Activated CD4-positive, alpha-beta T cell treated with anti-CD3 and anti-CD28 coated beads, Interleukin-2, amount 10 ng/mL, durations not matched to agents 24 days and 14 days (primary cell): ENCODE measurements around the gene RIPOR3. TPM values are rescaled to one million over a fixed set of nuclear protein-coding genes. Genes with fewer than 3 reads are reported as not detected.

Experiments
- DNase-seq: peaks from one replicate; pipeline ENCODE4 v3.0.0; 2022
- H3K27ac Mint-ChIP-seq: one replicate; pipeline ENCODE4 v1.8.0; 2022; ENCODE audit warnings: mild to moderate bottlenecking, mixed read lengths
- H3K27me3 Mint-ChIP-seq: one replicate; pipeline ENCODE4 v1.8.0; 2022; ENCODE audit warnings: mixed read lengths
- H3K36me3 Mint-ChIP-seq: one replicate; pipeline ENCODE4 v1.8.0; 2022; ENCODE audit warnings: low read depth, mild to moderate bottlenecking, mixed read lengths
- H3K4me1 Mint-ChIP-seq: one replicate; pipeline ENCODE4 v1.8.0; 2021; ENCODE audit warnings: mixed read lengths
- H3K4me3 Mint-ChIP-seq: one replicate; pipeline ENCODE4 v1.8.0; 2022; ENCODE audit warnings: mild to moderate bottlenecking, moderate library complexity, mixed read lengths
- H3K9me3 Mint-ChIP-seq: one replicate; pipeline ENCODE4 v1.8.0; 2021; ENCODE audit warnings: mixed read lengths
- intact Hi-C: fragments of 100-400 bp; cut with micrococcal nuclease; formaldehyde crosslinking; loops from one replicate; pipeline ENCODE4 v1.15.1; 2023
- total RNA-seq: library from RNA; stranded (reverse); gene quantifications from 2 replicates; pipeline ENCODE4 v1.2.3, GENCODE V29; 2022

Gene RIPOR3
- total RNA-seq, 1 donor from 2014 or later = not detected

- intact Hi-C loops = no loop called here
- Mint-ChIP-seq H3K27ac (no peak overlapping the region), H3K4me1 (no peaks in the 10 kb centered on the region), H3K27me3 (no peaks in the 10 kb centered on the region), H3K4me3 (no peak overlapping the region), H3K36me3 (peaks cover 60% of the 10 kb centered on the region), H3K9me3 (no peaks in the 10 kb centered on the region)
- DNase-seq = no peak
Observed at GRCh38 chr20:50583442-50584150, 107.7 kb downstream of the RIPOR3 start.

GRCh38 chr20:50582591-50583234, 108.6 kb downstream of the RIPOR3 start:
- no peaks in the 10 kb centered on the region for H3K27me3 Mint-ChIP-seq
- DNase-seq = no peak
- intact Hi-C loops = no loop called here
- H3K27ac Mint-ChIP-seq = no peak overlapping the region
- no peaks in the 10 kb centered on the region for H3K4me1 Mint-ChIP-seq
- H3K9me3 Mint-ChIP-seq = no peaks in the 10 kb centered on the region
- no peak overlapping the region for H3K4me3 Mint-ChIP-seq
- peaks cover 63% of the 10 kb centered on the region for H3K36me3 Mint-ChIP-seq

GRCh38 chr20:50582092-50582491, 109.2 kb downstream of the RIPOR3 start:
- Mint-ChIP-seq H3K27ac (no peak overlapping the region), H3K4me3 (no peak overlapping the region), H3K36me3 (peaks cover 63% of the 10 kb centered on the region), H3K4me1 (no peaks in the 10 kb centered on the region), H3K27me3 (no peaks in the 10 kb centered on the region), H3K9me3 (no peaks in the 10 kb centered on the region)
- intact Hi-C loops = no loop called here
- DNase-seq = no peak

GRCh38 chr20:50580842-50581544, 110.3 kb downstream of the RIPOR3 start:
- H3K36me3 Mint-ChIP-seq = peaks cover 59% of the 10 kb centered on the region
- intact Hi-C loops = no loop called here
- no peak for DNase-seq
- no peaks in the 10 kb centered on the region for H3K9me3 Mint-ChIP-seq
- peaks cover under 1% of the 10 kb centered on the region for H3K4me1 Mint-ChIP-seq
- no peak overlapping the region for H3K4me3 Mint-ChIP-seq
- H3K27ac Mint-ChIP-seq = no peak overlapping the region
- H3K27me3 Mint-ChIP-seq = no peaks in the 10 kb centered on the region

GRCh38 chr20:50580016-50580747, 111.2 kb downstream of the RIPOR3 start:
- H3K9me3 Mint-ChIP-seq = no peaks in the 10 kb centered on the region
- no peak overlapping the region for H3K27ac Mint-ChIP-seq
- H3K4me3 Mint-ChIP-seq = no peak overlapping the region
- intact Hi-C loops = no loop called here
- H3K4me1 Mint-ChIP-seq = peaks cover 2% of the 10 kb centered on the region
- H3K27me3 Mint-ChIP-seq = no peaks in the 10 kb centered on the region
- DNase-seq = peak; percentile 83
- peaks cover 63% of the 10 kb centered on the region for H3K36me3 Mint-ChIP-seq

- Mint-ChIP-seq H3K9me3 (no peaks in the 10 kb centered on the region), H3K4me3 (no peak overlapping the region), H3K27ac (no peak overlapping the region), H3K4me1 (peaks cover 7% of the 10 kb centered on the region), H3K36me3 (peaks cover 65% of the 10 kb centered on the region), H3K27me3 (no peaks in the 10 kb centered on the region)
- intact Hi-C loops = no loop called here
- DNase-seq = no peak
Observed at GRCh38 chr20:50579511-50579910, 111.8 kb downstream of the RIPOR3 start.

- no peaks in the 10 kb centered on the region for H3K9me3 Mint-ChIP-seq
- H3K27ac Mint-ChIP-seq = no peak overlapping the region
- no peaks in the 10 kb centered on the region for H3K27me3 Mint-ChIP-seq
- peaks cover 9% of the 10 kb centered on the region for H3K4me1 Mint-ChIP-seq
- peaks cover 71% of the 10 kb centered on the region for H3K36me3 Mint-ChIP-seq
- DNase-seq = no peak
- no peak overlapping the region for H3K4me3 Mint-ChIP-seq
- intact Hi-C loops = no loop called here
Observed at GRCh38 chr20:50578778-50579165, 112.6 kb downstream of the RIPOR3 start.

- no peak for DNase-seq
- Mint-ChIP-seq H3K27ac (no peak overlapping the region), H3K9me3 (no peaks in the 10 kb centered on the region), H3K36me3 (peaks cover 72% of the 10 kb centered on the region), H3K4me3 (no peak overlapping the region), H3K27me3 (no peaks in the 10 kb centered on the region), H3K4me1 (peaks cover 12% of the 10 kb centered on the region)
- intact Hi-C loops = no loop called here
Observed at GRCh38 chr20:50578061-50578777, 113.1 kb downstream of the RIPOR3 start.

GRCh38 chr20:50577175-50578018, 113.9 kb downstream of the RIPOR3 start:
- no peaks in the 10 kb centered on the region for H3K9me3 Mint-ChIP-seq
- DNase-seq = no peak
- no peaks in the 10 kb centered on the region for H3K27me3 Mint-ChIP-seq
- H3K36me3 Mint-ChIP-seq = peaks cover 67% of the 10 kb centered on the region
- H3K27ac Mint-ChIP-seq = no peak overlapping the region
- intact Hi-C loops = no loop called here
- no peak overlapping the region for H3K4me3 Mint-ChIP-seq
- peaks cover 17% of the 10 kb centered on the region for H3K4me1 Mint-ChIP-seq

GRCh38 chr20:50575865-50576720, 115.2 kb downstream of the RIPOR3 start:
- Mint-ChIP-seq H3K36me3 (peaks cover 66% of the 10 kb centered on the region), H3K27me3 (no peaks in the 10 kb centered on the region), H3K9me3 (no peaks in the 10 kb centered on the region), H3K4me1 (peaks cover 26% of the 10 kb centered on the region), H3K27ac (no peak overlapping the region), H3K4me3 (no peak overlapping the region)
- intact Hi-C loops = no loop called here
- DNase-seq = peak; percentile 88

GRCh38 chr20:50574586-50574985, 116.8 kb downstream of the RIPOR3 start:
- intact Hi-C loops = loop anchor here (5.0 kb wide), 1 partner anchor 387 kb away; no protein-coding TSS in a partner anchor

GRCh38 chr20:50574108-50574507, 117.2 kb downstream of the RIPOR3 start:
- intact Hi-C loops = loop anchor here (5.0 kb wide), 1 partner anchor 387 kb away; no protein-coding TSS in a partner anchor
- Mint-ChIP-seq H3K36me3 (peaks cover 54% of the 10 kb centered on the region), H3K4me1 (peaks cover 43% of the 10 kb centered on the region), H3K9me3 (no peaks in the 10 kb centered on the region), H3K27me3 (no peaks in the 10 kb centered on the region), H3K27ac (no peak overlapping the region), H3K4me3 (no peak overlapping the region)
- DNase-seq = no peak

More at GRCh38 chr20:50574586-50574985, 116.8 kb downstream of the RIPOR3 start:
- no peak overlapping the region for H3K4me3 Mint-ChIP-seq
- DNase-seq = no peak
- no peaks in the 10 kb centered on the region for H3K27me3 Mint-ChIP-seq
- H3K9me3 Mint-ChIP-seq = no peaks in the 10 kb centered on the region
- H3K27ac Mint-ChIP-seq = no peak overlapping the region
- peaks cover 38% of the 10 kb centered on the region for H3K4me1 Mint-ChIP-seq
- peaks cover 54% of the 10 kb centered on the region for H3K36me3 Mint-ChIP-seq
